RWPE1 (cell line): Measurements from ENCODE around the gene MOB3C.

Experiments
- CTCF ChIA-PET: fragments of 350-600 bp; sonication (Branson Sonifier 250); formaldehyde crosslinking; extraction: SDS; loops from one replicate; lab custom pipeline; 2021; lab: Yijun Ruan, JAX
- POLR2A ChIA-PET: fragments of 400-600 bp; formaldehyde crosslinking; extraction: SDS; loops from one replicate; lab custom pipeline; 2020; ENCODE audit warnings: antibody characterized with exemption; ENCODE audit not compliant: low non-redundant PET; lab: Yijun Ruan, JAX
- DNase-seq: peaks from one replicate; pipeline ENCODE4 v3.0.0; 2012; ENCODE audit warnings: low spot score
- H3K27ac ChIP-seq: fragments of 450-650 bp; 2 replicates; pipeline ENCODE4 v1.5.1; 2017
- TF ChIP-seq, protein P1 (sequence below): fragments of 450-650 bp; conservative IDR thresholded peaks from 2 replicates; pipeline ENCODE4 v1.5.1; 2017; ENCODE audit warnings: low read depth, mild to moderate bottlenecking

The MOB3C gene

DNA sequence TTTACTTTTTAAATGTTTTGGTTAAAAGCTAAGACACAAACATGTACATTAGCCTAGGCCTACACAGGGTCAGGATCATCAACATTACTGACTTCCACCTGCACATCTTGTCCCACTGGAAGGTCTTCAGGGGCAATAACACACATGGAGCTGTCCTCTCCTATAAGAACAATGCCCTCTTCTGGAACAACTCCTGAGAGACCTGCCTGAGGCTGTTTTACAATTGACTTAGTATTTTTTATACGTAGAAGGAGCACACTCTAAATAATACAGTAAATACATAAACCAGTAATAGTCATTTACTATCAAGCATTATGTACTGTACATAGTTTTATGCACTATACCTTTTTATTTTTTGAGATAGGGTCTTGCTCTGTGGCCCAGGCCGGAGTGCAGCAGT lies 14.1 kb upstream of the MOB3C start:
- TF ChIP-seq, protein P1, sequence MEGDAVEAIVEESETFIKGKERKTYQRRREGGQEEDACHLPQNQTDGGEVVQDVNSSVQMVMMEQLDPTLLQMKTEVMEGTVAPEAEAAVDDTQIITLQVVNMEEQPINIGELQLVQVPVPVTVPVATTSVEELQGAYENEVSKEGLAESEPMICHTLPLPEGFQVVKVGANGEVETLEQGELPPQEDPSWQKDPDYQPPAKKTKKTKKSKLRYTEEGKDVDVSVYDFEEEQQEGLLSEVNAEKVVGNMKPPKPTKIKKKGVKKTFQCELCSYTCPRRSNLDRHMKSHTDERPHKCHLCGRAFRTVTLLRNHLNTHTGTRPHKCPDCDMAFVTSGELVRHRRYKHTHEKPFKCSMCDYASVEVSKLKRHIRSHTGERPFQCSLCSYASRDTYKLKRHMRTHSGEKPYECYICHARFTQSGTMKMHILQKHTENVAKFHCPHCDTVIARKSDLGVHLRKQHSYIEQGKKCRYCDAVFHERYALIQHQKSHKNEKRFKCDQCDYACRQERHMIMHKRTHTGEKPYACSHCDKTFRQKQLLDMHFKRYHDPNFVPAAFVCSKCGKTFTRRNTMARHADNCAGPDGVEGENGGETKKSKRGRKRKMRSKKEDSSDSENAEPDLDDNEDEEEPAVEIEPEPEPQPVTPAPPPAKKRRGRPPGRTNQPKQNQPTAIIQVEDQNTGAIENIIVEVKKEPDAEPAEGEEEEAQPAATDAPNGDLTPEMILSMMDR, result no peak
- POLR2A ChIA-PET, result interaction anchor here (0.6 kb wide), 1 partner anchor 49 kb away, joined by 3 read pairs; no protein-coding TSS in a partner anchor
- CTCF ChIA-PET, result interaction anchor here (0.6 to 0.8 kb wide), 2 partner anchors 8 to 61 kb away, joined by 3 read pairs; no protein-coding TSS in a partner anchor
- H3K27ac ChIP-seq, result no peak overlapping the region
- DNase-seq, result no peak

DNA sequence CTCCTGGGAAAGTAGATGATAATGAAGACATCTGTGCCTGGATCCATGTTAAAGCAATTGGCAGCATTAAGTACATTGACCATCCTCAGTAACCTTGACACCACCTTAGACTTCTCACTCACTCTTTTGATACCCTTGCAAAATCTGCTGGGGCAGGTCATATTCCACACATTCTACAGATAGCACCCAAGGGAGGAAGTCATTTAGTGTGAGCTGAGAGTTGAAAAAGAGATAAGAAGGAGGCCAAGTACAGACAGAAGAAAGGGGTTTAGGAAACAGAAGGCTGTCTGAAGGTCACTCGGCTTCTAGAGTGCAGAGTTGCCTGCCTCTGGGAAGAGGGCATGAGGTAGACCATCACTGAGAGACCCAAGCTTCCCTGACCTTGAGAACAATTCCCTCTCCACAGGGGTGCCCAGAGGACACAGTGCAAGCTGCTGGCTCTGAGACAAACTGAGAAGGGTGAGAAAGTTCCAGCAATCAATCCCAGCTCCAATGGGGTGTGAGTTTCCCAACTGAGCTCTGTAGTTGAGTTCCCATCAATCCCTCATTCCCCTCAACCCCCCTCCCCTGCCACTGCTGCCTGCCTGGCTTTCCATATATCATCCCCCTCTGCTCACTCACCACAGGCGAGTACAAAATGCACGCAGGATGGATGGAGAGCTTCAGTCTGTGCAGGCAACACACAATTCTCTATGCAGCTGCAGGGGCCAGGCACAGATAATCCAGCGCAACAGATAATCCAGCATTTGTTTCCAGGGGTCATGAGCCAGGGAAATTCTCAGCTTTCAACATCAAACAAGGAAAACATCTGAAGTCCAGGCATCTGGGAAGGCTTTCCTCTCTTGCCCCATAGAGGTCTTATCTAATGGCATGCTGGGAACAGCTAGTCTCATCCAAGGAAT lies 7.4 kb upstream of the MOB3C start:
- TF ChIP-seq, protein P1, result no peak
- H3K27ac ChIP-seq, result no peak overlapping the region
- no peak for DNase-seq
- CTCF ChIA-PET, result interaction anchor here (0.9 kb wide), 1 partner anchor 12 kb away, joined by 4 read pairs; no protein-coding TSS in a partner anchor
- POLR2A ChIA-PET, result no interaction called here

DNA sequence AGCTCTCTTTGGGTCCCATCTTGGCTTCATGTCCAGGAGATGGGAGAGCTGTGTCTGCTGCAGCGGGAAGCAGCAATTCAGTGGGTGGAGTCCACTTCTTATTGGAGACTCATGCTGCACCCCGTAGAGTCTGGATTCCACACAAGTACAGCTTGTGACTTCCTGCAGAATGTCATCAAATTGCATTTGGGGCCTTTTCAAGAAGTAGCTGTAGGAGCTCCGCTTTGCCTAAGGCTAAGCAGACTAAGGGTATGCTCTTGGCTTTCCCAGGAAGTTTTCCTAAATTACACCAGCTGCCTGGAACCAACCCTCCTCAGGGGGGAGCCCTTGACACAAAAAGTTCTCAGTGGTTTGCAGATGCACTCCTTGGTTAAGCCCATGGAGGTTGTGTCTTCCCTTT lies 5.7 kb upstream of the MOB3C start:
- DNase-seq, result peak; percentile 36
- TF ChIP-seq, protein P1, result no peak
- CTCF ChIA-PET, result interaction anchor here (0.5 to 1.4 kb wide), 5 partner anchors 9 to 96 kb away, joined by 3 to 4 read pairs (median 3); partner anchors contain the start of gene EFCAB14
- POLR2A ChIA-PET, result no interaction called here
- H3K27ac ChIP-seq, result no peak overlapping the region

DNA sequence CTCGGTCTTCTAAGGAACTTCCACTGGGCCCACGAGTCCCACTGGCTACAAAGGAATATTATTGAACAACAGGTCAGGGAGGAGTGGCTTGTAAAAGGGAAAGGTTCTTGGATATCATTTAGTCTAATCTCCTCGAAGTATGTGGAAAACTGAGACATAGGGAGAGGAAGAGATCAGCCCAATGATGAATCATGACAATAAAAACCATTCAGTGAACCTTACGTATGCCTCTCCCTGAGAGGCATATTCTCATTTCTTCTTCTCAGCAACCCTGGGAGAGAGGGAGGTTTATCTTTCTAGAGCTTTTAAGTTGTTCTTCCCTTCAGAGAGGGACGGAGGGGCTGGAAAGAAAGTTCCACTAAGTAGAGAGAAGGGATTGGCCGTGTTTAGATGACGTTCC lies 5.3 kb upstream of the MOB3C start:
- ChIA-PET CTCF (interaction anchor here (0.6 to 1.4 kb wide), 4 partner anchors 9 to 97 kb away, joined by 3 to 4 read pairs (median 4); partner anchors contain the start of gene EFCAB14), POLR2A (no interaction called here)
- TF ChIP-seq, protein P1, result no peak
- no peak overlapping the region for H3K27ac ChIP-seq
- no peak for DNase-seq

DNA sequence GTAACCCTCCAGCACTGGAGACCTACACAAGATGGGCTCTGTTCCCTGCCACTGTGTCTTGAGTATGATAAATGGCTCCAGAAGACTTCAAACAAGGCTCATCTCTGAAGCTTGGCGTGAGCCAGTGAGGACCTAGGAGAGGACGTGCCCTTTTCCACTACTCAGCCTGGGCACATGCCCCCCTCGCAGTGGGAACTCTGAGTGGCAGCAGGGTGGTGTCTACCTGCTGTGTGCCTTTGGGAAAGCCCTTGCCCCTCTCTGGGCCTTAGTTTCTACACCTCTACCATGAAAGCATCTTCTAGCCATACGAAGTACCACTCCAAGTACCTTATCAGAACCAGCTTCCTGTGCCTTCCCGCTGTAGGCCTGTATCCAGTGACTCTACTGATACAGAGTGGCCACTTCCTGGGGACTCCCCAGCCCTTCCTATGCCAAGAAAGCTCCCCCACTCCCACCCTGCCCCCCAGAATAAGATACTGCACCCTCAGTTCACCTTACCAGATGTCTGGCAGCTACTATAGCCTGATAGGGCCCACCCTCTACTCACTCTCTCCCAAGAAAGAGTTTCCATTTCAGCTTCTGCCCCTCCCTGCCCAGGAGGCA lies 3.1 kb upstream of the MOB3C start:
- TF ChIP-seq, protein P1, result no peak
- ChIA-PET CTCF (no interaction called here), POLR2A (no interaction called here)
- H3K27ac ChIP-seq, result no peak overlapping the region
- no peak for DNase-seq

DNA sequence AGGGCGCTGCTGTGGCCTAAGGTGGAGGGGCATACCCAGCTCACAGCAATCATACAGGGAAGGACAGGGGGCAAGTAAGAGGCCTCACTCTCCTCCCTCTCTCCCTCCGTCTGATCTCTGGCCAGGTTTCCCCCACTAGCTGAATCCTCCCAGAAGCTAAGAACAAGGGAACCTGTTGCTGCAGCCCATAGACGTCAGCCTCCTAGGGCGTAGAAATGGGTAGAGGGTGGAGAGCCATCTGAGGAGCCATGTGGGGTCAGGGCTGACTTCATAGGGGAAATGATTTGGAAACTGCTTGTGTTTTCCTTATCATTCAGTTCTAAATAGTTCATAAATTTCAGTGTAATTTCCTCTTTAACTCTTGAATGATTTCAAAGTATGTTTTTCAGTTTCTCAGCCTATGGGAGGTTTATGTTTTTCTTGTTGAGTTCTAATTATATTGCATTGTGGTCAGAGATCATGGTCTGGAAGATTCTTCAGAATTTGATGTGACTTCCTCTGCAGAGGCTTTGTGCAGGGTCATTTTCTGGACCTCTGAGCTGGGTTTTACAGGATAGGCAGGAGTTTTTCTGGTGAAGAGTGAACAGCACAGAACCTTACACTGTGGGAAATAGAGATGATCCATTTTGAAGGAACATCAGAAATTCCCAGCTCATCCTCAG lies 2.3 kb upstream of the MOB3C start:
- DNase-seq, result no peak
- CTCF ChIA-PET, result interaction anchor here (1.1 kb wide), 1 partner anchor 106 kb away, joined by 5 read pairs; no protein-coding TSS in a partner anchor
- TF ChIP-seq, protein P1, result no peak
- H3K27ac ChIP-seq, result no peak overlapping the region
- POLR2A ChIA-PET, result no interaction called here
